RPMI8226 (cell line): ENCODE measurements around the gene C1orf56.
"Not testable (repeated sequence)": the region's sequence is repeated elsewhere in the genome, so short reads cannot be mapped to it uniquely, and the experiment has no call there.

Experiments
- DNase-seq: peaks from one replicate; pipeline ENCODE4 v3.0.0-alpha.2; 2015

Gene C1orf56

GRCh38 chr1:151062741-151063371 is 15.3 kb downstream of the C1orf56 start:
- no peak for DNase-seq

DNA sequence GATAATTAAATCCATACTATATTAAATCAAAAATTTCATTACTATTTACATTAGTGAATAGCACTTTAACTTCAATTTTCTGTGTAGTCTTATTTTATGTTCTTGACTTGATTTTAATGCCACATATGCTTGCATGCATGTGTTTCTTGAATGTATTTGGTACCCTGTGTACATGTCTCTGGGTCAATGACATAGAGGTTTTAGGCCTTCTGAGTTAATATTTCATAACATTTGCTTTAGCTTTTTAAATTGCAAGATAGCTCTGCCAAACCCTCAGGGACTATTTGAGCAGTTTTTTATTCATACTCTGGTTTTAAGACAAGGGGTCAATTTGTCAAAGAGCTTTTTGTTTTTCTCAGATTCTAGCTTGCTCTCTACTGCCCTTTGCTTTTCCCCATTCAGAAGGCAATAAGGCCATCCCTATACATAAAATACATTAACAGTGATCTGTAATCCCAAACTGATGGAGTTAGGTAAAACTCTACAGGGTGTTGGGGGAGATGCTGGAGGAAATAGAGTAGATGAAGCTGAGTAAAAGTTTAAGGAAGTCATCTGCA is 17.6 kb downstream of the C1orf56 start:
- no peak for DNase-seq

DNA sequence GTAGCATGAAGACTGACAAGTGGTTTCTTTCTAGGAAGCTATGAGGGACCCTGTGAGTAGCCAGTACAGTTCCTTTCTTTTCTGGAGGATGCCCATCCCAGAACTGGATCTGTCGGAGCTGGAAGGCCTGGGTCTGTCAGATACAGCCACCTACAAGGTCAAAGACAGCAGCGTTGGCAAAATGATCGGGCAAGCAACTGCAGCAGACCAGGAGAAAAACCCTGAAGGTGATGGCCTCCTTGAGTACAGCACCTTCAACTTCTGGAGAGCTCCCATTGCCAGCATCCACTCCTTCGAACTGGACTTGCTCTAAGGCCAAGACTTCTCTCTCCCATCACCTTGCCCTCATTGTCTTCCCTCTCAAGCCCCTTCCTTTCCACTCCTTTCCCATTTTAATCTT is 19.6 kb downstream of the C1orf56 start:
- no peak for DNase-seq

- DNase-seq = no peak
These were observed 21.5 kb downstream of the C1orf56 start for GRCh38 chr1:151069103-151069486.

- peak; percentile 95 for DNase-seq
These were observed 23.1 kb downstream of the C1orf56 start, which contains the start of gene GABPB2 for GRCh38 chr1:151070474-151071276. Gene GABPB2 (plus strand): TSS chr1:151070761. CDS start chr1:151088190, 17,429 bp downstream.

- DNase-seq = no peak
These were observed 24.7 kb downstream of the C1orf56 start for GRCh38 chr1:151072224-151072623.

GRCh38 chr1:151085953-151086559 is 38.5 kb downstream of the C1orf56 start:
- no peak for DNase-seq

DNA sequence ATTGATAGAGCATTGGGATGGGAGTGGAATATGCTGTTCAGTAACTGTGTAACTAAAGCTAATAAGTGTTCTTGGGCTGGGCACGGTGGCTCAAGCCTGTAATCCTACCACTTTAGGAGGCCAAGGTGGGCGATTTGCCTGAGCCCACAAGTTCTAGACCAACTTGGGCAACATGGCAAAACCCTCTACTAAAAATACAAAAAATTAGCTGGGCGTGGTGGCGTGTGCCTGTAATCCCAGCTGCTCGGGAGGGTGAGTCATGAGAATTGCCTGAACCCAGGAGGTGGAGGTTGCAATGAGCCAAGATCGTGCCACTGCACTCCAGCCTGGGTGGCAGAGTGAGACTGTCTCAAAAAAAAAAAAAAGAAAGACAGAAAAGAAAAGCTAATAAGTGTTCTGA is 49.9 kb downstream of the C1orf56 start:
- not testable (repeated sequence) for DNase-seq

DNA sequence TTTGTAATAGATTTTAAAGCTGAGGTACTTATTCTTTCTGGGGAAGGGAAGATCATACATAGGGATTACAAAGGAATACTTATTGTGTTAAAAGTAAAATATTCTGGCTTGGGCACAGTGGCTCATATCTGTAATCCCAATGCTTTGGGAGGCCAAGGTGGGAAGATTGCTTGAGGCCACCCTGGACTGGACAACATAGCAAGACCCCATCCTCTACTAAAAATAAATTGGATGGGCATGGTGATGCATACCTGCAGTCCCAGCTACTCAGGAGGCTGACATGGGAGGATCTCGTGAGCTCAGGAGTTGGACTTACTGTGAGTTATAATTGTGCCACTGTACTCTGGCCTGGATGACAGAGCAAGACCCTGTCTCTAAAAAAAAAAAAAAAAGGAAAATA is 50.6 kb downstream of the C1orf56 start:
- DNase-seq = no peak
